ENCODE results near the gene OVOL2.
"Not testable (repeated sequence)": the region's sequence is repeated elsewhere in the genome, so short reads cannot be mapped to it uniquely, and the experiment has no call there.

The OVOL2 gene

GRCh38 chr20:18057101-18057993 is at the start of gene OVOL2:
TSS of gene OVOL2 (minus strand) at chr20:18057916. CDS start at chr20:18057634, 282 bp downstream.
- H3K4me3 ChIP-seq (ENCODE audit: low read length), result peak within 1 kb of the TSS; percentile 29; the same call in 1 of the 2 replicates

GRCh38 chr20:18103497-18103896 is 45.8 kb upstream of the OVOL2 start:
- no peak for TF ChIP-seq ZNF274 (IDR thresholded peaks at IDR 0.05; ENCODE audit: low read depth, low read length)
- H3K4me3 ChIP-seq (ENCODE audit: low read length), result no peak overlapping the region

More at GRCh38 chr20:18057101-18057993, at the start of gene OVOL2:
- no peak for TF ChIP-seq ZNF274 (IDR thresholded peaks at IDR 0.05; ENCODE audit: low read depth, low read length)

- no peak for TF ChIP-seq ZNF274 (IDR thresholded peaks at IDR 0.05; ENCODE audit: low read depth, low read length)
- H3K4me3 ChIP-seq (ENCODE audit: low read length), result no peak overlapping the region
Observed at GRCh38 chr20:18101125-18101810, 43.6 kb upstream of the OVOL2 start.

GRCh38 chr20:18100569-18100968 is 42.9 kb upstream of the OVOL2 start:
- not testable (repeated sequence) for H3K4me3 ChIP-seq (ENCODE audit: low read length)

- TF ChIP-seq ZNF274 (IDR thresholded peaks at IDR 0.05; ENCODE audit: low read depth, low read length), result no peak
- H3K4me3 ChIP-seq (ENCODE audit: low read length), result no peak overlapping the region
Observed at GRCh38 chr20:18094191-18094590, 36.5 kb upstream of the OVOL2 start.

GRCh38 chr20:18093388-18093787 is 35.7 kb upstream of the OVOL2 start:
- H3K4me3 ChIP-seq (ENCODE audit: low read length), result no peak overlapping the region
- no peak for TF ChIP-seq ZNF274 (IDR thresholded peaks at IDR 0.05; ENCODE audit: low read depth, low read length)

GRCh38 chr20:18092890-18093289 is 35.2 kb upstream of the OVOL2 start:
- TF ChIP-seq ZNF274 (IDR thresholded peaks at IDR 0.05; ENCODE audit: low read depth, low read length), result no peak
- H3K4me3 ChIP-seq (ENCODE audit: low read length), result no peak overlapping the region

GRCh38 chr20:18091623-18092022 is 33.9 kb upstream of the OVOL2 start:
- TF ChIP-seq ZNF274 (IDR thresholded peaks at IDR 0.05; ENCODE audit: low read depth, low read length), result no peak
- no peak overlapping the region for H3K4me3 ChIP-seq (ENCODE audit: low read length)

- TF ChIP-seq ZNF274 (IDR thresholded peaks at IDR 0.05; ENCODE audit: low read depth, low read length), result no peak
- no peak overlapping the region for H3K4me3 ChIP-seq (ENCODE audit: low read length)
Observed at GRCh38 chr20:18090477-18090876, 32.8 kb upstream of the OVOL2 start.

- TF ChIP-seq ZNF274 (IDR thresholded peaks at IDR 0.05; ENCODE audit: low read depth, low read length), result no peak
- H3K4me3 ChIP-seq (ENCODE audit: low read length), result no peak overlapping the region
Observed at GRCh38 chr20:18090044-18090443, 32.3 kb upstream of the OVOL2 start.

GRCh38 chr20:18088841-18089240 is 31.1 kb upstream of the OVOL2 start:
- not testable (repeated sequence) for H3K4me3 ChIP-seq (ENCODE audit: low read length)

- not testable (repeated sequence) for H3K4me3 ChIP-seq (ENCODE audit: low read length)
Observed at GRCh38 chr20:18088298-18088697, 30.6 kb upstream of the OVOL2 start.

- TF ChIP-seq ZNF274 (IDR thresholded peaks at IDR 0.05; ENCODE audit: low read depth, low read length), result no peak
- H3K4me3 ChIP-seq (ENCODE audit: low read length), result no peak overlapping the region
Observed at GRCh38 chr20:18087054-18087453, 29.3 kb upstream of the OVOL2 start.

- H3K4me3 ChIP-seq (ENCODE audit: low read length), result not testable (repeated sequence)
Observed at GRCh38 chr20:18080836-18081235, 23.1 kb upstream of the OVOL2 start.

GRCh38 chr20:18079756-18080353 is 22.1 kb upstream of the OVOL2 start:
- no peak overlapping the region for H3K4me3 ChIP-seq (ENCODE audit: low read length)
- TF ChIP-seq ZNF274 (IDR thresholded peaks at IDR 0.05; ENCODE audit: low read depth, low read length), result no peak

Measured in GM08714 (cell line).